ENCODE data around the gene CBR3.
"Not testable (repeated sequence)": the region's sequence is repeated elsewhere in the genome, so short reads cannot be mapped to it uniquely, and the experiment has no call there.

Gene CBR3

DNA sequence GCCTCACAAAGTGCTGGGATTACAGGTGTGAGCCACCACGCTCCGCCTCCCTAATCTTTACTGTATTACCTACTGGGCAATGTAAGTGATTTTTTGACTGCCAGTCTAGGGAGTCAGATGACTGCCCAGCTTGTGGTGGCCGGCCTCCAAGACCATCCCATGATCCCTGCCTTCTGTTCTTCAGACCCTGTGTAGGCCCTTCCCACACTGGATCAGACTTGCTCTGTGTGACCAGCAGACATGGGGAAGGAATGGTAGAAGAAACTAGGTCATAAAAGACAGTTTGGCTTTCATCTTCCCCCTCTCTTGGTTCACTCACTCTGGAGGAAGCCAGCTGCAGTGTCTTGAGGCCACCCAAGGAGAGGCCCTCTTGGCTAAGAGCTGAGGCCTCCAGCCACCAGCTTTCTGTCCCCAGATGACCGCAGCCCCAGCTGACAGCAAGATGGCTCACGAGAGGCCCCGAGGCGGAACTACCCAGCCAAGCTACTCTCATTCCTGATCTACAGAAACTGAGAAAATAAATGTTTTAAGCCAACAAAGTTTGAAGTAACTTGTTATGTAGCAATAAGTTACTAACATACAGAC, 14.5 kb upstream of the CBR3 start:
- DNase-seq: no peak

GRCh38 chr21:36122977-36123376, 11.9 kb upstream of the CBR3 start:
- DNase-seq: no peak

GRCh38 chr21:36124395-36124794, 10.5 kb upstream of the CBR3 start:
- DNase-seq: no peak

- peak; percentile 67 for DNase-seq
Measured at GRCh38 chr21:36125512-36126207, 9.2 kb upstream of the CBR3 start.

GRCh38 chr21:36126208-36126565, 8.7 kb upstream of the CBR3 start:
- DNase-seq: no peak

GRCh38 chr21:36126621-36127110, 8.2 kb upstream of the CBR3 start:
- DNase-seq: no peak

DNA sequence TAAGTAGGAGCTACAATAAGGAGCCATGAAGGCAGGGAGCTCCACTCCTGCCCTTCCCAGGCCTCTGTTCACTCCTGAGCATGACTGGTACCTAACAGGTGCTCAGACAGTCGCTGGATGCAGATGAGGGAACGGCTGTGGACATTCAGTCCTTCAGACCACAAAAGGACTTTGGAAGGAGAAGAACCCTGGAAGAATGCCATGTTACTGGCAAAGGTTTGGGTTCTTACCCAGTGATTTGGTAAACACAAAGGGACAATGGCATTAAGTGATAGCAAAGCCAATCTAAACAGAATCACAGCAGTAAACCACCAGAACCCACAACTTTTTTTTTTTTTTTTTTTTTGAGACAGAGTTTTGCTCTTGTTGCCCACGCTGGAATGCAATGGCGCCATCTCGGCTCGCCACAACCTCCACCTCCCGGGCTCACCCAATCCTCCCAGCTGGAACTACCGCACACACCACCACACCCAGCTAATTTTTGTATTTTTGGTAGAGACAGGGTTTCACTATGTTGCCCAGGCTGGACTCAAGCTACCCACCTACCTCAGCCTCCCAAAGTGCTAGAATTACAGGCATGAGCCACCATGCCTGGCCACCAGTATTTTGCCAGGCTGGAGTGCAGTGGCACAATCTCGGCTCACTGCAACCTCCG, 7.5 kb upstream of the CBR3 start:
- DNase-seq: no peak

- no peak for DNase-seq
Measured at GRCh38 chr21:36127977-36128376, 6.9 kb upstream of the CBR3 start.

DNA sequence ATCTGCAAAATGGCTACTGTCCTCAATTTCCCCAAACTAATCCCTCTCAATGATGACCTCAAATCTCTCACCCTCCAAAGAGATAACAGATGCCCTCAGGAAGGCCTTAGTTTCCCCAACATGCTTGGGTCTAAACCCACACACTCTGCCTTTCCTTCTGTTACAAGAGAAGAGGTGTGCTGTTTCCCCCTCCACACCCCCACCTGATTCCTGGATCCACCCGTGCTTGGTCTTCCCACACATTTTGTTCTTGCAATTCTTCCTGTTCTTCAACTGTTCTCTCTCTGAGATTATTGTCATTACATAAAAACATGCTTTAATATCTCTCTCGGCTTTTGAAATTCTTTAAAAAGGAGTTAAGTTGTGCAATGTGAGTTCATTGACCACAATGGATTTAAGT, 5.7 kb upstream of the CBR3 start:
- no peak for DNase-seq

DNA sequence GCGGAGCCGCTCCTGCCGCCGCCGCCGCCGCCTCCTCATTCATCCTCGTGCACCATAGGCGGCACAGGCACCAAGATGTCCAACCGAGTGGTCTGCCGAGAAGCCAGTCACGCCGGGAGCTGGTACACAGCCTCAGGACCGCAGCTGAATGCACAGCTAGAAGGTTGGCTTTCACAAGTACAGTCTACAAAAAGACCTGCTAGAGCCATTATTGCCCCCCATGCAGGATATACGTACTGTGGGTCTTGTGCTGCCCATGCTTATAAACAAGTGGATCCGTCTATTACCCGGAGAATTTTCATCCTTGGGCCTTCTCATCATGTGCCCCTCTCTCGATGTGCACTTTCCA, 4.5 kb upstream of the CBR3 start:
- not testable (repeated sequence) for DNase-seq

DNA sequence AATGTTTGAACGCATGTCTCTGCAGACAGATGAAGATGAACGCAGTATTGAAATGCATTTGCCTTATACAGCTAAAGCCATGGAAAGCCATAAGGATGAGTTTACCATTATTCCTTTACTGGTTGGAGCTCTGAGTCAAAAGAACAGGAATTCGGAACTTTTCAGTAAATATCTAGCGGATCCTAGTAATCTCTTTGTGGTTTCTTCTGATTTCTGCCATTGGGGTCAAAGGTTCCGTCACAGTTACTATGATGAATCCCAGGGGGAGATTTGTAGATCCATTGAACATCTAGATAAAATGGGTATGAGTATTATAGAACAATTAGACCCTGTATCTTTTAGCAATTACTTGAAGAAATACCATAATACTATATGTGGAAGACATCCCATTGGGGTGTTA, 4.0 kb upstream of the CBR3 start:
- DNase-seq: not testable (repeated sequence)

GRCh38 chr21:36132696-36133095, 2.2 kb upstream of the CBR3 start:
- DNase-seq: no peak

DNA sequence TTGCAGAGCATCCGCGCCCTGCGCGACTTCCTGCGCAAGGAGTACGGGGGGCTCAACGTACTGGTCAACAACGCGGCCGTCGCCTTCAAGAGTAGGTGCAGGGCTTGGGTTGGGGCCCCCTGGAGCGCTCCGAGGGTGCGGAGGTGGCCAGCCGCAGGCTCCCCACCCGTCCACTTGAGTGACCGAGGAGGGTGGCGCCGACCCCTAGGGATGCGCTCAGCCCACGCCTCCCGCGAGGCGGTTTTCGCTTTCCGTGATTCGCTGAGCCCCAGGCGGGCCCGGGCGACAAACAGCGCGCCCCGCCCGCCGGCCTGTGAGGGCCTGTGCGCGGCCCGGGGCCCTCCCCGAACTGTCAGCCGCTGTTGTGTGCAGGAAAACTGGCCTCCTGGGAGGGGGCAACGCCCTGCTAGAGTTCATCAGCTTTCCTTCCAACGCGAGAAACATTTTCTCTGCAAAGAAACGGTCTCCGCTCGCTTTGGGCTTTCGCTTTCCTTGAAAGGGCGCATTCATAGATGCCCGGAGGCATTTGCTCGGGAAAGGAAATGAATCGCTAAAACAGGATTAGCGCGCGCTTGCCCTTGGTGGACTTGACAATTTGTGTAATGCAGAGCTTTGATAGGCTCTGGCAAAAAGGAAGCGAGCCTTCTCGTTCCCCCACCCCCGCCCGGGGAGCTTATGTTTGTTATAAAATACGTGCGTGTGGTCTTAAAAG, 668 bp downstream of the CBR3 start:
- peak; percentile 67 for DNase-seq

DNA sequence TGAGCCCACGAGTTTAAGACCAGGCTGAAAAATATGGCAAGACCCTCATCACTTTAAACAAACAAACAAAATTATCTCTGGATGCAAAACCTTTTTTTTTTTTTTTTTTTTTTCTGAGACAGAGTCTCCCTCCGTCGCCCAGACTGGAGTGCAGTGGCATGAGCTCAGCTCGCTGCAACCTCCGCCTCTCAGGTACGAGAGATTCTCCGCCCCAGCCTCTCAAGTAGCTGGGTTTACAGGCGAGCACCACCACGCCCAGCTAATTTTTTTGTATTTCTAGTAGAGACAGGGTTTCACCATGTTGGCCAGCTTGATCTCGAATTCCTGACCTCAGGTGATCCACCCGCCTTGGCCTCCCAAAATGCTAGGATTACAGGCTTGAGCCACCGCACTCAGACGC, 4.9 kb downstream of the CBR3 start:
- DNase-seq: not testable (repeated sequence)

DNA sequence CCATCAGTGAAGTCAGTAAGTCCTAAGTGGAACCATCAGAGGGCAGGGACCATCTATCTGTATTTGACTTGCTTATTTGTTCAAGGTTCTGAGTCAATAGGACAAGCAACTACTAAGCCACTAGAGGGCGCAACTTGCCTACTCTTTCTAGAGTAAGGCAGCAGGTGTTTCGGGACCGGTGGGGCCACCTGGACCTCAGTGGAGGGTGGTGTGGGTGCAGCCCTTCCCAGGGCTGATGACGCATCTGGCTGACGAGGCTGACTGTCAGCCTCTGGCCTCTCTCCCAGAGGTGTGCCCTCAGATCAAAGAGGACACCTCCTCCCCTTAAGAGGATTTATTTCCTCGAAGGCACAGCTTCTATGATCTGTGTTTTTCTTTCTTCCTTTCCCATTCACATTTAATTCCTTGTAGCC, 6.6 kb downstream of the CBR3 start:
- peak; percentile 94 for DNase-seq

GRCh38 chr21:36144233-36144632, 9.4 kb downstream of the CBR3 start:
- DNase-seq: not testable (repeated sequence)

DNA sequence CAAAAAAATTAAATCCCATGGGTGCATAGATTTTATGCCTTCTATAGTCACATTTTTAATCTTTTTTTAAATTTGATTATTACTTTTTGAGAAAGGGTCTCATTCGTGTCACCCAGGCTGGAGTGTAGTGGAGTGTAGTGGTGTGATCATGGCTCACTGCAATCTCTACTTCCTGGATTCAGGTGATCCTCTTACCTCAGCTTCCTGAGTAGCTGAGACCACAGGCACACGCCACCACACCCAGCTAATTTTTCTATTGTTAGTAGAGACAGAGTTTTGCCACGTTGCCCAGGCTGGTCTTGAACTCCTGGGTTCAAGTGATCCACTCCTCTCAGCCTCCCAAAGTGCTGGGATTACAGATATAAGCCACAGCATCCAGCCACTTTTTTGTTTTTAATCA, 10.4 kb downstream of the CBR3 start:
- no peak for DNase-seq

GRCh38 chr21:36147911-36148310, 13.0 kb downstream of the CBR3 start:
- DNase-seq: no peak

GRCh38 chr21:36148886-36149285, 14.0 kb downstream of the CBR3 start:
- no peak for DNase-seq

GRCh38 chr21:36149788-36150711, 15.2 kb downstream of the CBR3 start:
- DNase-seq: no peak

- DNase-seq: no peak
Measured at GRCh38 chr21:36155603-36156338, 20.9 kb downstream of the CBR3 start.

- peak; percentile 99 for DNase-seq
Measured at GRCh38 chr21:36156339-36156814, 21.5 kb downstream of the CBR3 start.
